WTC11 (cell line): Measurements from ENCODE around the gene NLRP1. TPM values are rescaled to one million over a fixed set of nuclear protein-coding genes. Genes with fewer than 3 reads are reported as not detected.

Source experiments
- ATAC-seq: fragments of 200-7000 bp; cut with Tn5 transposase; 2 replicates; pipeline ENCODE4 v1.10.0; 2021; ENCODE audit warnings: mild to moderate bottlenecking, moderate library complexity
- CTCF ChIA-PET: fragments of 300-600 bp; sonication (Branson Sonifier 250); formaldehyde crosslinking; loops from one replicate; lab custom pipeline; 2021; ENCODE audit warnings: antibody characterized with exemption; lab: Charles Lee
- POLR2A ChIA-PET: fragments of 350-600 bp; sonication (Branson Sonifier 250); formaldehyde crosslinking; loops from one replicate; lab custom pipeline; 2021; ENCODE audit warnings: antibody characterized with exemption; lab: Charles Lee
- DNase-seq: peaks from one replicate; pipeline ENCODE4 v3.0.0; 2021; ENCODE audit warnings: low spot score
- H3K27ac Mint-ChIP-seq: 2 replicates; pipeline ENCODE4 v1.8.0; 2021; ENCODE audit warnings: mixed read lengths
- H3K27me3 Mint-ChIP-seq: 2 replicates; pipeline ENCODE4 v1.8.0; 2021; ENCODE audit warnings: low read depth, mild to moderate bottlenecking, moderate library complexity, mixed read lengths
- H3K36me3 Mint-ChIP-seq: 2 replicates; pipeline ENCODE4 v1.8.0; 2021; ENCODE audit warnings: mixed read lengths
- H3K4me1 Mint-ChIP-seq: 2 replicates; pipeline ENCODE4 v1.8.0; 2022; ENCODE audit warnings: mixed read lengths
- H3K4me3 Mint-ChIP-seq: 2 replicates; pipeline ENCODE4 v1.8.0; 2021; ENCODE audit warnings: mild to moderate bottlenecking, moderate library complexity, mixed read lengths
- H3K9me3 Mint-ChIP-seq: 2 replicates; pipeline ENCODE4 v1.8.0; 2021; ENCODE audit warnings: mixed read lengths
- CBFB ChIP-seq: sonication (generic); formaldehyde crosslinking; IDR thresholded peaks from 2 replicates; pipeline ENCODE4 v1.8.1; 2022; ENCODE audit warnings: mild to moderate bottlenecking, low read depth, missing genetic modification reagents
- EMX1 ChIP-seq: fragments of 250-450 bp; sonication (Bioruptor Pico); IDR thresholded peaks from 2 replicates; pipeline ENCODE4 v1.8.0; 2021; ENCODE audit warnings: mild to moderate bottlenecking
- FOXP1 ChIP-seq: sonication (generic); formaldehyde crosslinking; IDR thresholded peaks from 2 replicates; pipeline ENCODE4 v1.8.0; 2022; ENCODE audit warnings: missing genetic modification reagents, mild to moderate bottlenecking, moderate library complexity, borderline replicate concordance
- GRHL2 ChIP-seq: fragments of 250-450 bp; sonication (Bioruptor Pico); IDR thresholded peaks from 2 replicates; pipeline ENCODE4 v1.8.0; 2022; ENCODE audit warnings: mild to moderate bottlenecking, moderate library complexity; ENCODE audit not compliant: insufficient replicate concordance, severe bottlenecking
- JAZF1 ChIP-seq: fragments of 250-450 bp; sonication (Bioruptor Pico); IDR thresholded peaks from 2 replicates; pipeline ENCODE4 v1.9.0; 2021; ENCODE audit warnings: moderate library complexity, mild to moderate bottlenecking, inconsistent platforms
- MLX ChIP-seq: sonication (generic); formaldehyde crosslinking; IDR thresholded peaks from 2 replicates; pipeline ENCODE4 v1.8.1; 2023; ENCODE audit warnings: mild to moderate bottlenecking, missing genetic modification reagents, moderate library complexity
- NR1H2 ChIP-seq: sonication (generic); formaldehyde crosslinking; IDR thresholded peaks from 2 replicates; pipeline ENCODE4 v1.9.0; 2021; ENCODE audit warnings: mild to moderate bottlenecking, moderate library complexity, missing genetic modification reagents
- NR2C2 ChIP-seq: sonication (generic); formaldehyde crosslinking; IDR thresholded peaks from 2 replicates; pipeline ENCODE4 v1.8.0; 2022; ENCODE audit warnings: mild to moderate bottlenecking, missing genetic modification reagents
- RORB ChIP-seq: fragments of 250-450 bp; sonication (Bioruptor Pico); IDR thresholded peaks from 2 replicates; pipeline ENCODE4 v1.9.0; 2021; ENCODE audit warnings: mild to moderate bottlenecking
- SP1 ChIP-seq: sonication (generic); formaldehyde crosslinking; conservative IDR thresholded peaks from 2 replicates; pipeline ENCODE4 v1.8.1; 2022; ENCODE audit warnings: missing genetic modification reagents
- ZBTB43 ChIP-seq: sonication (generic); formaldehyde crosslinking; IDR thresholded peaks from 2 replicates; pipeline ENCODE4 v1.8.1; 2023; ENCODE audit warnings: mild to moderate bottlenecking, missing genetic modification reagents
- ZNF121 ChIP-seq: sonication (generic); formaldehyde crosslinking; IDR thresholded peaks from 2 replicates; pipeline ENCODE4 v1.8.0; 2023; ENCODE audit warnings: missing genetic modification reagents
- ZNF263 ChIP-seq: sonication (generic); formaldehyde crosslinking; IDR thresholded peaks from 2 replicates; pipeline ENCODE4 v1.8.1; 2022; ENCODE audit warnings: low read depth, mild to moderate bottlenecking, moderate library complexity, missing genetic modification reagents
- total RNA-seq: library from RNA; stranded (reverse); gene quantifications from 3 replicates; pipeline ENCODE4 v1.2.3, GENCODE V29; 2021
- TF ChIP-seq, protein P1 (sequence below): fragments of 250-450 bp; sonication (Bioruptor Pico); conservative IDR thresholded peaks from 2 replicates; pipeline ENCODE4 v1.9.0; 2021; ENCODE audit warnings: mild to moderate bottlenecking
- TF ChIP-seq, protein P2 (sequence below): fragments of 250-450 bp; sonication (Bioruptor Pico); IDR thresholded peaks from 2 replicates; pipeline ENCODE4 v1.9.0; 2021; ENCODE audit warnings: moderate library complexity, mild to moderate bottlenecking, inconsistent platforms, borderline replicate concordance
- TF ChIP-seq, protein P3 (sequence below): sonication (generic); formaldehyde crosslinking; IDR thresholded peaks from 2 replicates; pipeline ENCODE4 v1.8.1; 2022; ENCODE audit warnings: missing genetic modification reagents, borderline replicate concordance
- TF ChIP-seq, protein P4 (sequence below): sonication (generic); formaldehyde crosslinking; IDR thresholded peaks from 2 replicates; pipeline ENCODE4 v1.8.0; 2022; ENCODE audit warnings: mild to moderate bottlenecking, missing genetic modification reagents
- TF ChIP-seq, protein P5 (sequence below): sonication (generic); formaldehyde crosslinking; IDR thresholded peaks from 2 replicates; pipeline ENCODE4 v1.8.0; 2022; ENCODE audit warnings: mild to moderate bottlenecking, missing genetic modification reagents

NLRP1 gene
- total RNA-seq, 1 experiment from 2014 or later: 17.6 TPM

DNA sequence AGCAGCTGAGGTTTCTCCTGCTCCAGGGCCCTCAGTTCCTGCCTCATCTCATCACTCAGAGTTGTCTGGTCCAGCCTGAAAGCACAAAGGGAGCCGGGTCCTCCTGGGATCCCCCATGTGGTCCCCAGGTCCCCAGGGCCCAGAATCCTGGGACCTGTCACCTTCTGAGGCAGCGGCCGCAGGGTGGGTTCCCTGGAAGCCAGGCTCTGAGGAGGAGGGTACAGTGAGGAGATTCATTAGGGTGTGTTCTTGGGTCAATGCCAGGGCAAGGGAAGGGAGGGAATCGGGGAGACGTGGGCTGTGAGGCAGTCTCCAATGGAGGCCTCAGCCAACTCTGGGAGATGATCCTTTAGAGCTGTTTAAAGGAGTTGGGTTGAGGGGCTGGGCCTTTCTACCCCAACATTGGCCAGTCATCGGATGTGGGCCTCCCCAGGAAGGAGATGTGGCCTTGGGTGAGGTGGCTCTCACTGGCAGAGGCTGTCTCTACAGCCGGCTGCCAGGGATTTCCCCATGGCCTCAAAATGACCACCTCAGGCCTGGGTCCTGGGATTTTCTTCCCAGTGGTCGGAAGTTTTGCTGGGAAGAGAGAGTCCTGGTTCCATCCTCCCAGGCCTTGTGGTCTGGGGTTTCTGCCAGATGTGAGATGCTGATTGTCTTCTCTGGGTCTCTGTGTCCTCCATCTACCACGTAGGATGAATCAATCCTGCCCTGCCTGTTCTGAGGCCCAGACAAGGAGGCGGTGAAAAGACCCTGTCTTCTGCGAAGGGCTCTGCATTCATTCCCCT is 47.3 kb downstream of the NLRP1 start:
- DNase-seq: no peak
- H3K4me3 Mint-ChIP-seq: no peak overlapping the region
- peaks cover 2% of the 10 kb centered on the region; the same call in 1 of the 2 replicates for H3K27me3 Mint-ChIP-seq
- CTCF ChIA-PET: interaction anchor here (0.6 kb wide), 1 partner anchor 31 kb away, joined by 3 read pairs; no protein-coding TSS in a partner anchor
- TF ChIP-seq JAZF1 (CRISPR knock-in tag) (no peak), ZNF263 (CRISPR knock-in tag) (no peak), MLX (CRISPR knock-in tag) (no peak), GRHL2 (CRISPR knock-in tag) (no peak), RORB (CRISPR knock-in tag) (no peak), SP1 (CRISPR knock-in tag) (no peak), NR2C2 (CRISPR knock-in tag) (no peak), CBFB (CRISPR knock-in tag) (no peak), NR1H2 (no peak), ZBTB43 (CRISPR knock-in tag) (no peak), ZNF121 (CRISPR knock-in tag) (no peak), EMX1 (CRISPR knock-in tag) (no peak), FOXP1 (CRISPR knock-in tag) (no peak)
- TF ChIP-seq, protein P1, sequence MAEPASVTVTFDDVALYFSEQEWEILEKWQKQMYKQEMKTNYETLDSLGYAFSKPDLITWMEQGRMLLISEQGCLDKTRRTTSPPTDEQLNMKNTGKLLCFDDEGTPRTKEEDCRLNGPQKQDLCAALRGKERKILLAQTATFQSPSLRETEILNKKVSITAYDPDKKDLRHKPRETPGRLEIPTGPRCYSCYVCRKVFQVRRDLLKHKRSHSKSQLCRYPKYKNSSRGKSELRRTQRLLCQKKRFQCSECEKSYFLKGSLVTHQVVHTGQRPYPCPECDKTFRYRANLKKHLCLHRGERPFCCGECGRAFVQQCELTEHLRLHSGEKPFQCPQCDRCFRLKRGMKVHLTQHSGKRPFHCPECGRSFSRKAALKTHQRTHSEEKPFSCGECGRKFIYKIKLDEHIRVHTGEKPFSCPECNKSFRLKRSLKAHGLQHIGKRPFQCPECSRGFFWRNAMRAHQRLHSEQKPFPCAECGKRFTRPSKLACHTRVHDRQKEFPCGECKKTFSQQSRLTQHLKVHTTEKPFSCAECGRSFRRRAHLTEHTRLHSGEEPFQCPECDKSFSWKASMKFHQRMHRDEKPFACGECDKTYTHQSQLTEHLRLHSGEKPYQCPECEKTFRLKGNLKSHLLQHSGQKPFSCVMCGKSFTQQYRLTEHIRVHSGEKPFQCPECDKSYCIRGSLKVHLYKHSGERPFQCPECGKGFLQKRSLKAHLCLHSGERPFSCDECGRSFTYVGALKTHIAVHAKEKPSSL (CRISPR knock-in tag): no peak
- TF ChIP-seq, protein P2, sequence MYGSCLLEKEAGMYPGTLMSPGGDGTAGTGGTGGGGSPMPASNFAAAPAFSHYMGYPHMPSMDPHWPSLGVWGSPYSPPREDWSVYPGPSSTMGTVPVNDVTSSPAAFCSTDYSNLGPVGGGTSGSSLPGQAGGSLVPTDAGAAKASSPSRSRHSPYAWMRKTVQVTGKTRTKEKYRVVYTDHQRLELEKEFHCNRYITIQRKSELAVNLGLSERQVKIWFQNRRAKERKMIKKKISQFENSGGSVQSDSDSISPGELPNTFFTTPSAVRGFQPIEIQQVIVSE (CRISPR knock-in tag): no peak
- TF ChIP-seq, protein P3, sequence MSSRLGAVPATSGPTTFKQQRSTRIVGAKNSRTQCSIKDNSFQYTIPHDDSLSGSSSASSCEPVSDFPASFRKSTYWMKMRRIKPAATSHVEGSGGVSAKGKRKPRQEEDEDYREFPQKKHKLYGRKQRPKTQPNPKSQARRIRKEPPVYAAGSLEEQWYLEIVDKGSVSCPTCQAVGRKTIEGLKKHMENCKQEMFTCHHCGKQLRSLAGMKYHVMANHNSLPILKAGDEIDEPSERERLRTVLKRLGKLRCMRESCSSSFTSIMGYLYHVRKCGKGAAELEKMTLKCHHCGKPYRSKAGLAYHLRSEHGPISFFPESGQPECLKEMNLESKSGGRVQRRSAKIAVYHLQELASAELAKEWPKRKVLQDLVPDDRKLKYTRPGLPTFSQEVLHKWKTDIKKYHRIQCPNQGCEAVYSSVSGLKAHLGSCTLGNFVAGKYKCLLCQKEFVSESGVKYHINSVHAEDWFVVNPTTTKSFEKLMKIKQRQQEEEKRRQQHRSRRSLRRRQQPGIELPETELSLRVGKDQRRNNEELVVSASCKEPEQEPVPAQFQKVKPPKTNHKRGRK (CRISPR knock-in tag): no peak
- TF ChIP-seq, protein P4, sequence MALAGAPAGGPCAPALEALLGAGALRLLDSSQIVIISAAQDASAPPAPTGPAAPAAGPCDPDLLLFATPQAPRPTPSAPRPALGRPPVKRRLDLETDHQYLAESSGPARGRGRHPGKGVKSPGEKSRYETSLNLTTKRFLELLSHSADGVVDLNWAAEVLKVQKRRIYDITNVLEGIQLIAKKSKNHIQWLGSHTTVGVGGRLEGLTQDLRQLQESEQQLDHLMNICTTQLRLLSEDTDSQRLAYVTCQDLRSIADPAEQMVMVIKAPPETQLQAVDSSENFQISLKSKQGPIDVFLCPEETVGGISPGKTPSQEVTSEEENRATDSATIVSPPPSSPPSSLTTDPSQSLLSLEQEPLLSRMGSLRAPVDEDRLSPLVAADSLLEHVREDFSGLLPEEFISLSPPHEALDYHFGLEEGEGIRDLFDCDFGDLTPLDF (CRISPR knock-in tag): no peak
- TF ChIP-seq, protein P5, sequence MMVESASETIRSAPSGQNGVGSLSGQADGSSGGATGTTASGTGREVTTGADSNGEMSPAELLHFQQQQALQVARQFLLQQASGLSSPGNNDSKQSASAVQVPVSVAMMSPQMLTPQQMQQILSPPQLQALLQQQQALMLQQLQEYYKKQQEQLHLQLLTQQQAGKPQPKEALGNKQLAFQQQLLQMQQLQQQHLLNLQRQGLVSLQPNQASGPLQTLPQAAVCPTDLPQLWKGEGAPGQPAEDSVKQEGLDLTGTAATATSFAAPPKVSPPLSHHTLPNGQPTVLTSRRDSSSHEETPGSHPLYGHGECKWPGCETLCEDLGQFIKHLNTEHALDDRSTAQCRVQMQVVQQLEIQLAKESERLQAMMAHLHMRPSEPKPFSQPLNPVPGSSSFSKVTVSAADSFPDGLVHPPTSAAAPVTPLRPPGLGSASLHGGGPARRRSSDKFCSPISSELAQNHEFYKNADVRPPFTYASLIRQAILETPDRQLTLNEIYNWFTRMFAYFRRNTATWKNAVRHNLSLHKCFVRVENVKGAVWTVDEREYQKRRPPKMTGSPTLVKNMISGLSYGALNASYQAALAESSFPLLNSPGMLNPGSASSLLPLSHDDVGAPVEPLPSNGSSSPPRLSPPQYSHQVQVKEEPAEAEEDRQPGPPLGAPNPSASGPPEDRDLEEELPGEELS (CRISPR knock-in tag): no peak
- H3K27ac Mint-ChIP-seq: no peak overlapping the region
- H3K9me3 Mint-ChIP-seq: no peaks in the 10 kb centered on the region
- H3K4me1 Mint-ChIP-seq: peaks cover 7% of the 10 kb centered on the region
- POLR2A ChIA-PET: interaction anchor here (0.7 kb wide), 1 partner anchor 9 kb away, joined by 3 read pairs; no protein-coding TSS in a partner anchor
- no peaks in the 10 kb centered on the region for H3K36me3 Mint-ChIP-seq
- ATAC-seq: no peak
